Adrenal gland (tissue), 12 donors: ENCODE measurements around the gene RGS2. TPM values are rescaled to one million over a fixed set of nuclear protein-coding genes. Genes with fewer than 3 reads are reported as not detected.
A peak's percentile ranks its signal among the peaks of the same experiment; 100 is the strongest.

Experiments used
- DNase-seq, 7 donors: peaks; one replicate each; pipeline ENCODE4 v3.0.0-alpha.2; 2019 to 2020
- H3K27ac ChIP-seq, 5 donors: fragments of 200-600 bp; sonication (generic) in 4 of 5; 1 replicate in 3 of 5; 2 replicates in 2 of 5; pipeline versions ENCODE4 v1.5.1 to v1.8.0; 2016 to 2020; ENCODE audit warnings: mild to moderate bottlenecking in 1 of 5
- H3K27me3 ChIP-seq: fragments of 200-600 bp; 2 replicates; pipeline ENCODE4 v1.8.0; 2021
- H3K36me3 ChIP-seq, 2 donors: fragments of 200-600 bp; replicated peaks in 1 of 2; 1 replicate in 1 of 2; 2 replicates in 1 of 2; pipeline versions ENCODE4 v1.5.1 to v1.8.0; 2018 to 2022
- H3K4me1 ChIP-seq, 2 donors: fragments of 200-600 bp; replicated peaks in 1 of 2; 1 replicate in 1 of 2; 2 replicates in 1 of 2; pipeline versions ENCODE4 v1.5.1 to v1.8.0; 2018 to 2021
- H3K4me3 ChIP-seq, 4 donors: fragments of 200-600 bp; sonication (generic) in 3 of 4; one replicate each; pipeline ENCODE4 v1.5.1; 2016 to 2018
- H3K9me3 ChIP-seq, 3 donors: fragments of 200-600 bp; sonication (generic) in 1 of 3; replicated peaks in 1 of 3; 1 replicate in 2 of 3; 2 replicates in 1 of 3; pipeline versions ENCODE4 v1.5.1 to v1.8.0; 2016 to 2021
- CTCF ChIP-seq, 6 experiments: fragments of 450-650 bp in 4 of 6; fragments of 200-600 bp in 2 of 6; sonication (generic) in 1 of 6; IDR thresholded peaks; 1 replicate in 5 of 6; 2 replicates in 1 of 6; pipeline versions ENCODE4 v1.5.1 to v1.8.0; 2016 to 2021; ENCODE audit warnings: antibody characterized with exemption in 6 of 6, mild to moderate bottlenecking in 2 of 6, moderate library complexity in 1 of 6
- POLR2A ChIP-seq, 2 donors: fragments of 450-650 bp; IDR thresholded peaks; one replicate each; pipeline ENCODE4 v1.6.1; 2017; ENCODE audit warnings: antibody characterized with exemption in 2 of 2, mild to moderate bottlenecking in 2 of 2, moderate library complexity in 1 of 2
- WGBS, 4 donors: extraction: QIAGEN DNeasy Blood & Tissue Kit in 2 of 4; methylation state at CpG; one replicate each; pipeline versions ENCODE4 v1.1.5 to v1.1.7; 2013 to 2017; 5-methylcytosine and 5-hydroxymethylcytosine counted together
- intact Hi-C, 2 donors: fragments of 100-400 bp; cut with DNase I; formaldehyde crosslinking; loops; one replicate each; pipeline versions ENCODE4 v1.14.1 to v1.15.0; 2022 to 2023
- polyA plus RNA-seq, 3 donors: library from polyadenylated mRNA; stranded (reverse); fragments of 200-250 nt in 2 of 3; fragments of 350-450 nt in 1 of 3; fragmentation: Illumina TruSeq in 1 of 3; extraction: RNeasy Lipid Tissue Mini Kit (QIAGEN cat#74804) in 1 of 3; gene quantifications; one replicate each; pipeline ENCODE4 v1.2.3, GENCODE V29; 2013 to 2014
- total RNA-seq, 9 donors: library from RNA; depleted of rRNA in 4 of 9; stranded (reverse); fragments of >200 nt in 4 of 9; fragments of 120-200 nt in 1 of 9; fragmentation: NEBNext Ultra II Directional in 1 of 9; extraction: Animal tissue kit (Norgen Biotek cat#: 25700) in 1 of 9; gene quantifications; one replicate each; pipeline versions ENCODE4 v1.1.0 to v1.2.4, GENCODE V29; 2013 to 2023
- donor health status: healthy with polysubstance abuse.
- donor health status: Bipolar disorder and iron deficiency.
- donor health status: DM: yes; HTN: yes; CAD: no.
- donor health status: DM: no; HTN: no; CAD: no.
- donor health status: DM: no; HTN: no; CAD: no.
- donor health status: DM: yes; HTN: yes; CAD: no.

The RGS2 gene
- total and polyA plus RNA-seq, 12 donors, result 96.9 to 476 (median 162) TPM

GRCh38 chr1:192811594-192812239, 2.9 kb downstream of the RGS2 start:
- Histone ChIP-seq H3K4me1 (peaks cover 9 to 32% of the 10 kb centered on the region in 2 donors), H3K4me3 (peak overlapping the region in 1 of 4 donors; percentile 71), H3K9me3 (no peaks in the 10 kb centered on the region), H3K36me3 (peaks cover 0 to 19% of the 10 kb centered on the region in 2 donors), H3K27ac (peak overlapping the region in 3 of 5 donors; percentile 47 to 97 (median 92)), H3K27me3 (no peaks in the 10 kb centered on the region)
- DNase-seq, result no peak
- 51 to 62% (median 55%) methylated on average over 6 of the region's 6 CpGs for WGBS, 4 donors
- intact Hi-C loops, result loop anchor here in 1 of 2 donors (10.0 kb wide), 1 partner anchor 203 kb away; no protein-coding TSS in a partner anchor
- TF ChIP-seq POLR2A (IDR thresholded peaks at IDR 0.05) (peak in 1 of 2 donors; percentile 43), CTCF (IDR thresholded peaks at IDR 0.05) (no peak)

GRCh38 chr1:192812420-192813209, 3.8 kb downstream of the RGS2 start:
- DNase-seq, result no peak
- Histone ChIP-seq H3K36me3 (peaks cover 0 to 19% of the 10 kb centered on the region in 2 donors), H3K27me3 (no peaks in the 10 kb centered on the region), H3K4me3 (peak overlapping the region in 1 of 4 donors; percentile 71), H3K27ac (peak overlapping the region in 2 of 5 donors; percentile 92 to 97), H3K4me1 (peaks cover 8 to 23% of the 10 kb centered on the region in 2 donors), H3K9me3 (no peaks in the 10 kb centered on the region)
- intact Hi-C loops, result loop anchor here in 1 of 2 donors (10.0 kb wide), 1 partner anchor 202 kb away; no protein-coding TSS in a partner anchor
- TF ChIP-seq POLR2A (IDR thresholded peaks at IDR 0.05) (peak; percentile 18 to 55), CTCF (IDR thresholded peaks at IDR 0.05) (no peak)
- WGBS, 4 donors, result 69 to 77% (median 74%) methylated on average over 3 of the region's 3 CpGs

GRCh38 chr1:192814805-192815204, 6.0 kb downstream of the RGS2 start:
- Histone ChIP-seq H3K9me3 (no peaks in the 10 kb centered on the region), H3K36me3 (peaks cover 0 to 19% of the 10 kb centered on the region in 2 donors), H3K27ac (no peak overlapping the region), H3K4me3 (no peak overlapping the region), H3K27me3 (no peaks in the 10 kb centered on the region), H3K4me1 (peaks cover 0 to 16% of the 10 kb centered on the region in 2 donors)
- DNase-seq, result no peak
- WGBS, 4 donors, result 80 to 100% (median 92%) methylated on average over 1 of the region's 1 CpG
- intact Hi-C loops, result loop anchor here in 1 of 2 donors (10.0 kb wide), 1 partner anchor 200 kb away; no protein-coding TSS in a partner anchor
- TF ChIP-seq CTCF (IDR thresholded peaks at IDR 0.05) (no peak), POLR2A (IDR thresholded peaks at IDR 0.05) (no peak)

- 85 to 90% (median 89%) methylated on average over 4 of the region's 4 CpGs for WGBS, 4 donors
- no peaks in the 10 kb centered on the region for H3K36me3 ChIP-seq
- no peaks in the 10 kb centered on the region for H3K9me3 ChIP-seq
- DNase-seq, result no peak
- no peaks in the 10 kb centered on the region for H3K27me3 ChIP-seq
- H3K4me3 ChIP-seq, result no peak overlapping the region
- no peak overlapping the region for H3K27ac ChIP-seq
- H3K4me1 ChIP-seq, result no peaks in the 10 kb centered on the region
- TF ChIP-seq POLR2A (IDR thresholded peaks at IDR 0.05) (no peak), CTCF (IDR thresholded peaks at IDR 0.05) (no peak)
- intact Hi-C loops, result loop anchor here in 1 of 2 donors (10.0 kb wide), 1 partner anchor 198 kb away; no protein-coding TSS in a partner anchor
Observed at GRCh38 chr1:192817246-192817645, 8.4 kb downstream of the RGS2 start.
